H1 (cell line): Measurements from ENCODE around the gene ANXA6. TPM values are rescaled to one million over a fixed set of nuclear protein-coding genes. Genes with fewer than 3 reads are reported as not detected.

Experiments
- CTCF ChIA-PET: fragments of 300-600 bp; sonication (Branson Sonifier 250); formaldehyde crosslinking; loops from one replicate; lab custom pipeline; 2021; ENCODE audit not compliant: partially characterized antibody; lab: Charles Lee
- POLR2A ChIA-PET: fragments of 300-600 bp; sonication (Branson Sonifier 250); formaldehyde crosslinking; loops from one replicate; lab custom pipeline; 2021; ENCODE audit warnings: inconsistent platforms; ENCODE audit not compliant: partially characterized antibody; lab: Charles Lee
- DNase-seq, 2 experiments: peaks; one replicate each; pipeline versions ENCODE4 v3.0.0 to v3.0.0-alpha.2; 2010 to 2022; ENCODE audit warnings: low spot score in 2 of 2, low read depth in 1 of 2, mixed read lengths in 1 of 2
- FAIRE-seq: peaks from 2 replicates; lab custom pipeline; 2011; peaks lifted over from hg19 to GRCh38; lab: Jason Lieb, UNC
- H2AFZ ChIP-seq: 2 replicates; pipeline ENCODE4 v1.8.1; 2012; ENCODE audit warnings: low read length, inconsistent platforms
- H2AK5ac ChIP-seq: 2 replicates; pipeline ENCODE4 v1.6.1; 2013; ENCODE audit warnings: low read depth, low read length
- H2BK120ac ChIP-seq: replicated peaks from 2 replicates; pipeline ENCODE3; 2013; ENCODE audit warnings: low read depth, low read length, inconsistent platforms
- H2BK12ac ChIP-seq: 2 replicates; pipeline ENCODE4 v1.6.1; 2013; ENCODE audit warnings: low read depth, low read length
- H2BK15ac ChIP-seq: 2 replicates; pipeline ENCODE4 v1.6.1; 2013; ENCODE audit warnings: low read length
- H2BK20ac ChIP-seq: 2 replicates; pipeline ENCODE4 v1.6.1; 2013; ENCODE audit warnings: low read length
- H2BK5ac ChIP-seq: 2 replicates; pipeline ENCODE4 v1.6.1; 2013; ENCODE audit warnings: low read depth, low read length
- H3K14ac ChIP-seq: 2 replicates; pipeline ENCODE4 v1.6.1; 2013; ENCODE audit warnings: inconsistent platforms; ENCODE audit not compliant: insufficient read length
- H3K18ac ChIP-seq: 2 replicates; pipeline ENCODE4 v1.6.1; 2013; ENCODE audit warnings: low read length; ENCODE audit errors: extremely low read depth
- H3K23ac ChIP-seq: 2 replicates; pipeline ENCODE4 v1.6.1; 2013; ENCODE audit warnings: inconsistent platforms; ENCODE audit not compliant: insufficient read length
- H3K23me2 ChIP-seq: 2 replicates; pipeline ENCODE4 v1.6.1; 2013; ENCODE audit warnings: low read depth, low read length
- H3K27ac ChIP-seq: 2 replicates; pipeline ENCODE4 v1.6.1; 2011; ENCODE audit warnings: low read depth, low read length, inconsistent platforms
- H3K27me3 ChIP-seq, 4 experiments: replicated peaks in 1 of 4; 1 replicate in 1 of 4; 2 replicates in 3 of 4; pipeline versions ENCODE4 v1.6.1 to v1.8.1; 2011 to 2013; ENCODE audit warnings: low read length in 3 of 4, mild to moderate bottlenecking in 3 of 4, inconsistent platforms in 2 of 4, mixed read lengths in 2 of 4, moderate library complexity in 1 of 4; ENCODE audit not compliant: control insufficient read depth in 3 of 4, insufficient read depth in 3 of 4; ENCODE audit errors: extremely low read depth in 1 of 4
- H3K36me3 ChIP-seq, 4 experiments: 2 replicates each; pipeline versions ENCODE4 v1.6.1 to v1.8.1; 2011 to 2013; ENCODE audit warnings: mild to moderate bottlenecking in 4 of 4, low read length in 3 of 4, moderate library complexity in 2 of 4, control low read depth in 1 of 4, inconsistent platforms in 1 of 4; ENCODE audit not compliant: insufficient read depth in 4 of 4, control insufficient read depth in 2 of 4
- H3K4ac ChIP-seq: replicated peaks from 2 replicates; pipeline ENCODE3; 2013; ENCODE audit warnings: low read length, low read depth, mixed read lengths, inconsistent platforms; ENCODE audit not compliant: insufficient read length
- H3K4me1 ChIP-seq, 4 experiments: replicated peaks in 1 of 4; 1 replicate in 1 of 4; 2 replicates in 3 of 4; pipeline versions ENCODE4 v1.6.1 to v1.8.1; 2011 to 2013; ENCODE audit warnings: low read length in 3 of 4, inconsistent platforms in 2 of 4, mixed read lengths in 1 of 4; ENCODE audit not compliant: insufficient read depth in 4 of 4, control insufficient read depth in 3 of 4
- H3K4me2 ChIP-seq, 2 experiments: 2 replicates each; pipeline versions ENCODE4 v1.6.1 to v1.8.1; 2011 to 2013; ENCODE audit warnings: low read depth in 2 of 2, low read length in 2 of 2, control low read depth in 1 of 2, inconsistent platforms in 1 of 2, mild to moderate bottlenecking in 1 of 2; ENCODE audit not compliant: insufficient read depth in 1 of 2
- H3K4me3 ChIP-seq, 4 experiments: fragments of 200-600, 300-600 bp in 1 of 4; sonication (generic), shearing (Covaris generic), sonication (Bioruptor Twin) in 1 of 4; 2 replicates each; pipeline versions ENCODE4 v1.5.1 to v1.8.1; 2011 to 2016; ENCODE audit warnings: low read length in 4 of 4, low read depth in 3 of 4, control low read depth in 2 of 4, inconsistent platforms in 2 of 4, mild to moderate bottlenecking in 2 of 4, mixed read lengths in 1 of 4, moderate library complexity in 1 of 4; ENCODE audit not compliant: insufficient read depth in 2 of 4; ENCODE audit errors: extremely low read depth in 1 of 4
- H3K56ac ChIP-seq: replicated peaks from 2 replicates; pipeline ENCODE3; 2013; ENCODE audit warnings: low read depth, mild to moderate bottlenecking, mixed read lengths, low read length, inconsistent platforms; ENCODE audit not compliant: insufficient read length
- H3K79me1 ChIP-seq: 2 replicates; pipeline ENCODE4 v1.6.1; 2013; ENCODE audit warnings: low read depth, low read length, control low read depth
- H3K79me2 ChIP-seq, 2 experiments: 2 replicates each; pipeline versions ENCODE4 v1.6.1 to v1.8.1; 2012 to 2013; ENCODE audit warnings: low read length in 2 of 2, mild to moderate bottlenecking in 2 of 2, inconsistent platforms in 1 of 2; ENCODE audit not compliant: insufficient read depth in 2 of 2, control insufficient read depth in 1 of 2
- H3K9ac ChIP-seq, 4 experiments: replicated peaks in 1 of 4; 1 replicate in 1 of 4; 2 replicates in 3 of 4; pipeline versions ENCODE4 v1.6.1 to v1.8.1; 2011 to 2013; ENCODE audit warnings: low read depth in 3 of 4, low read length in 3 of 4, control low read depth in 2 of 4, mild to moderate bottlenecking in 2 of 4, moderate library complexity in 2 of 4, inconsistent platforms in 1 of 4; ENCODE audit errors: extremely low read depth in 1 of 4
- H3K9me3 ChIP-seq, 2 experiments: 2 replicates each; pipeline versions ENCODE4 v1.6.1 to v1.8.1; 2012 to 2013; ENCODE audit warnings: mild to moderate bottlenecking in 2 of 2, moderate library complexity in 2 of 2, control low read depth in 1 of 2, inconsistent platforms in 1 of 2, low read depth in 1 of 2, low read length in 1 of 2, mixed read lengths in 1 of 2; ENCODE audit not compliant: insufficient read depth in 2 of 2
- H4K20me1 ChIP-seq, 2 experiments: replicated peaks in 1 of 2; 2 replicates each; pipeline versions ENCODE3 to v1.8.1; 2011 to 2013; ENCODE audit warnings: inconsistent platforms in 2 of 2, low read length in 2 of 2, mild to moderate bottlenecking in 1 of 2; ENCODE audit not compliant: insufficient read depth in 2 of 2, control insufficient read depth in 1 of 2
- H4K5ac ChIP-seq: 2 replicates; pipeline ENCODE4 v1.6.1; 2013; ENCODE audit warnings: low read length, low read depth, mixed read lengths, inconsistent platforms; ENCODE audit not compliant: insufficient read length
- H4K8ac ChIP-seq: 2 replicates; pipeline ENCODE4 v1.8.0; 2013; ENCODE audit warnings: mild to moderate bottlenecking, moderate library complexity, low read length, inconsistent platforms; ENCODE audit not compliant: insufficient read depth; ENCODE audit errors: extremely low read depth
- H4K91ac ChIP-seq: replicated peaks from 2 replicates; pipeline ENCODE3; 2013; ENCODE audit warnings: low read length, mixed read lengths, inconsistent platforms; ENCODE audit not compliant: insufficient read length
- ATF2 ChIP-seq: IDR thresholded peaks from 2 replicates; pipeline ENCODE4 v1.6.1; 2012; ENCODE audit warnings: low read length, inconsistent platforms
- EGR1 ChIP-seq: IDR thresholded peaks from 2 replicates; pipeline ENCODE4 v1.6.1; 2011; ENCODE audit warnings: low read depth, low read length, borderline replicate concordance
- EP300 ChIP-seq, 2 experiments: IDR thresholded peaks; 1 replicate in 1 of 2; 2 replicates in 1 of 2; pipeline ENCODE4 v1.6.1; 2011 to 2012; ENCODE audit warnings: low read depth in 2 of 2, low read length in 2 of 2, mild to moderate bottlenecking in 2 of 2, borderline replicate concordance in 1 of 2, inconsistent platforms in 1 of 2, moderate library complexity in 1 of 2
- JUN ChIP-seq: IDR thresholded peaks from 2 replicates; pipeline ENCODE4 v1.6.1; 2011; ENCODE audit warnings: low read depth, mild to moderate bottlenecking, improper control_type of control experiment, low read length
- KDM1A ChIP-seq: fragments of 200-600, 300-600 bp; sonication (generic); IDR thresholded peaks from 2 replicates; pipeline ENCODE4 v1.7.1; 2016; ENCODE audit warnings: mild to moderate bottlenecking, low read length, borderline replicate concordance
- NANOG ChIP-seq: IDR thresholded peaks from 2 replicates; pipeline ENCODE4 v1.6.1; 2011; ENCODE audit warnings: low read length, low read depth, mild to moderate bottlenecking, inconsistent platforms; ENCODE audit not compliant: insufficient read depth, poor library complexity, severe bottlenecking
- NRF1 ChIP-seq: IDR thresholded peaks from 2 replicates; pipeline ENCODE4 v1.6.1; 2011; ENCODE audit warnings: mild to moderate bottlenecking, low read depth, low read length, improper control_type of control experiment
- TBP ChIP-seq: IDR thresholded peaks from 2 replicates; pipeline ENCODE4 v1.6.1; 2011; ENCODE audit warnings: low read depth, low read length, improper control_type of control experiment
- TEAD4 ChIP-seq: IDR thresholded peaks from 2 replicates; pipeline ENCODE4 v1.6.1; 2012; ENCODE audit warnings: low read depth, low read length, inconsistent platforms, mixed read lengths
- ZNF274 ChIP-seq: IDR thresholded peaks from 2 replicates; pipeline ENCODE4 v1.7.0; 2012; ENCODE audit warnings: low read length, borderline replicate concordance; ENCODE audit errors: extremely low read depth
- WGBS, 2 experiments: shearing (Covaris generic) in 1 of 2; methylation state at CpG; one replicate each; pipeline versions ENCODE4 v1.1.6 to v1.1.7; 2013 to 2015; ENCODE audit warnings: low lambda C conversion rate in 2 of 2, mixed read lengths in 2 of 2, inconsistent platforms in 1 of 2, low coverage in 1 of 2, missing lambda C conversion rate in 1 of 2; ENCODE audit not compliant: insufficient replicate concordance in 2 of 2, insufficient coverage in 1 of 2, insufficient read length in 1 of 2; ENCODE audit errors: extremely low coverage in 1 of 2, missing lambda C conversion rate in 1 of 2; 5-methylcytosine and 5-hydroxymethylcytosine counted together
- polyA plus RNA-seq, 7 experiments: library from polyadenylated mRNA; depleted of rRNA in 3 of 7; stranded (reverse) in 5 of 7; unstranded in 2 of 7; fragments of >200 nt in 5 of 7; fragments of 200-250 nt in 2 of 7; gene quantifications; 1 replicate in 5 of 7; 2 replicates in 1 of 7; 4 replicates in 1 of 7; pipeline versions ENCODE4 v1.2.1 to v1.2.3, GENCODE V29; 2011 to 2013; ENCODE audit warnings: missing spikeins in 2 of 7, mixed read lengths in 2 of 7
- total RNA-seq: library from RNA; stranded (reverse); fragmentation: NEBNext Ultra II Directional; extraction: Animal tissue kit (Norgen Biotek cat#: 25700); gene quantifications from 2 replicates; pipeline ENCODE4 v1.2.1, GENCODE V29; 2021

ANXA6 gene
- total and polyA plus RNA-seq, 2 of the 8 experiments (the other 6 are each of a cell fraction or from before 2014, with no cell fraction given): 61.3 to 78.6 TPM

- no peak overlapping the region for H2BK12ac ChIP-seq
- H2BK15ac ChIP-seq: no peak overlapping the region
- FAIRE-seq (no peak), DNase-seq (no peak)
- H3K4me2 ChIP-seq: no peak overlapping the region
- no peak overlapping the region for H4K91ac ChIP-seq
- H4K5ac ChIP-seq: no peak overlapping the region
- TF ChIP-seq NANOG (no peak), JUN (no peak), TBP (no peak), EP300 (IDR thresholded peaks at IDR 0.05; ENCODE audit: borderline replicate concordance in 1 of 2, low read depth in 2 of 2, low read length in 2 of 2) (no peak), ATF2 (no peak), TEAD4 (no peak), KDM1A (no peak), NRF1 (no peak), ZNF274 (no peak), EGR1 (no peak)
- no peak overlapping the region for H2AFZ ChIP-seq
- no peak overlapping the region for H3K4ac ChIP-seq
- no peak overlapping the region for H2BK20ac ChIP-seq
- no peaks in the 10 kb centered on the region for H3K27me3 ChIP-seq
- ChIA-PET POLR2A (interaction anchor here (2.3 kb wide), 1 partner anchor 63 kb away, joined by 11 read pairs; no protein-coding TSS in a partner anchor), CTCF (interaction anchor here (0.5 to 14.2 kb wide), 27 partner anchors 15 to 1135 kb away, joined by 3 to 777 read pairs (median 8); partner anchors contain the start of genes CCDC69, GPX3 and TNIP1)
- no peak overlapping the region for H2BK120ac ChIP-seq
- H3K9me3 ChIP-seq: peaks cover 0 to 2% of the 10 kb centered on the region in 2 experiments; a peak in 1 of 4 replicates
- H2AK5ac ChIP-seq: no peak overlapping the region
- H3K4me1 ChIP-seq: no peaks in the 10 kb centered on the region
- H4K8ac ChIP-seq: no peak overlapping the region
- 86% methylated on average over 3 of the region's 3 CpGs; no CpG with 5 or more reads in 1 of the 2 experiments for WGBS, 2 experiments
- H3K79me2 ChIP-seq: no peaks in the 10 kb centered on the region
- no peak overlapping the region for H2BK5ac ChIP-seq
- no peaks in the 10 kb centered on the region for H3K79me1 ChIP-seq
- H3K18ac ChIP-seq: no peak overlapping the region
- H3K4me3 ChIP-seq: no peak overlapping the region
- H3K23ac ChIP-seq: no peak overlapping the region
- no peak overlapping the region for H3K56ac ChIP-seq
- H3K27ac ChIP-seq: no peak overlapping the region
- H3K14ac ChIP-seq: no peak overlapping the region
- H3K36me3 ChIP-seq: peaks cover 0 to 3% (median 0%) of the 10 kb centered on the region in 4 experiments; a peak in 2 of 8 replicates
- no peaks in the 10 kb centered on the region for H3K23me2 ChIP-seq
- H3K9ac ChIP-seq: no peak overlapping the region
- peaks cover 3 to 6% of the 10 kb centered on the region in 2 experiments for H4K20me1 ChIP-seq
Measured at GRCh38 chr5:151052836-151053235, 104.7 kb downstream of the ANXA6 start.
